HEK293 (cell line): ENCODE measurements around the gene PFAS.

ENCODE experiments used
- FEZF1 ChIP-seq: fragments of 450-650 bp; formaldehyde crosslinking; IDR thresholded peaks from 2 replicates; pipeline ENCODE4 v1.5.1; 2016; ENCODE audit warnings: missing biosample characterization, missing genetic modification characterization
- GFI1B ChIP-seq: fragments of 450-650 bp; formaldehyde crosslinking; IDR thresholded peaks from 2 replicates; pipeline ENCODE4 v1.5.1; 2016; ENCODE audit warnings: missing biosample characterization, missing genetic modification characterization
- MYNN ChIP-seq: fragments of 450-650 bp; formaldehyde crosslinking; IDR thresholded peaks from 2 replicates; pipeline ENCODE4 v1.5.1; 2016; ENCODE audit warnings: missing biosample characterization, missing genetic modification characterization, borderline replicate concordance
- MZF1 ChIP-seq: fragments of 450-650 bp; formaldehyde crosslinking; IDR thresholded peaks from 2 replicates; pipeline ENCODE4 v1.5.1; 2017; ENCODE audit warnings: missing biosample characterization, missing genetic modification characterization, borderline replicate concordance
- RBAK ChIP-seq: fragments of 450-650 bp; formaldehyde crosslinking; IDR thresholded peaks from 2 replicates; pipeline ENCODE4 v1.5.1; 2016; ENCODE audit warnings: missing biosample characterization, missing genetic modification characterization
- SETDB1 ChIP-seq: IDR thresholded peaks from one replicate; pipeline ENCODE4 v1.6.1; 2017; ENCODE audit warnings: mild to moderate bottlenecking, low read length, moderate library complexity, mixed read lengths; ENCODE audit not compliant: insufficient read length
- ZBTB21 ChIP-seq: fragments of 450-650 bp; formaldehyde crosslinking; IDR thresholded peaks from 2 replicates; pipeline ENCODE4 v1.5.1; 2017; ENCODE audit warnings: missing biosample characterization, missing genetic modification characterization
- ZFP37 ChIP-seq: fragments of 450-650 bp; formaldehyde crosslinking; IDR thresholded peaks from 2 replicates; pipeline ENCODE4 v1.5.1; 2016; ENCODE audit warnings: missing biosample characterization, missing genetic modification characterization
- ZNF133 ChIP-seq: fragments of 450-650 bp; formaldehyde crosslinking; IDR thresholded peaks from 2 replicates; pipeline ENCODE4 v1.5.1; 2016; ENCODE audit warnings: missing biosample characterization, missing genetic modification characterization
- ZNF140 ChIP-seq: fragments of 450-650 bp; formaldehyde crosslinking; IDR thresholded peaks from 2 replicates; pipeline ENCODE4 v1.5.1; 2016; ENCODE audit warnings: missing biosample characterization, missing genetic modification characterization
- ZNF155 ChIP-seq: fragments of 450-650 bp; formaldehyde crosslinking; IDR thresholded peaks from 2 replicates; pipeline ENCODE4 v1.5.1; 2016; ENCODE audit warnings: missing biosample characterization, missing genetic modification characterization
- ZNF169 ChIP-seq: fragments of 450-650 bp; formaldehyde crosslinking; IDR thresholded peaks from 2 replicates; pipeline ENCODE4 v1.5.1; 2016; ENCODE audit warnings: missing biosample characterization, missing genetic modification characterization
- ZNF174 ChIP-seq: fragments of 450-650 bp; formaldehyde crosslinking; IDR thresholded peaks from 2 replicates; pipeline ENCODE4 v1.5.0; 2017; ENCODE audit warnings: missing biosample characterization, mild to moderate bottlenecking, missing genetic modification characterization
- ZNF239 ChIP-seq: fragments of 450-650 bp; formaldehyde crosslinking; IDR thresholded peaks from 2 replicates; pipeline ENCODE4 v1.5.1; 2016; ENCODE audit warnings: missing biosample characterization, missing genetic modification characterization
- ZNF274 ChIP-seq, 2 experiments: fragments of 200-500 bp in 1 of 2; fragments of 450-650 bp in 1 of 2; sonication (Bioruptor generic) in 1 of 2; formaldehyde crosslinking in 1 of 2; IDR thresholded peaks; 2 replicates each; pipeline versions ENCODE4 v1.5.1 to v1.6.1; 2014 to 2016; ENCODE audit warnings: borderline replicate concordance in 1 of 2, inconsistent platforms in 1 of 2, low read length in 1 of 2, missing biosample characterization in 1 of 2, missing genetic modification characterization in 1 of 2
- ZNF280D ChIP-seq: fragments of 450-650 bp; formaldehyde crosslinking; IDR thresholded peaks from 2 replicates; pipeline ENCODE4 v1.5.1; 2016; ENCODE audit warnings: missing biosample characterization, missing genetic modification characterization
- ZNF311 ChIP-seq: fragments of 450-650 bp; formaldehyde crosslinking; IDR thresholded peaks from 2 replicates; pipeline ENCODE4 v1.5.1; 2017; ENCODE audit warnings: missing biosample characterization, missing genetic modification characterization, borderline replicate concordance
- ZNF510 ChIP-seq: fragments of 450-650 bp; formaldehyde crosslinking; IDR thresholded peaks from 2 replicates; pipeline ENCODE4 v1.5.1; 2018; ENCODE audit warnings: mild to moderate bottlenecking, missing genetic modification characterization, missing biosample characterization; ENCODE audit not compliant: insufficient replicate concordance
- ZNF518A ChIP-seq: fragments of 450-650 bp; formaldehyde crosslinking; conservative IDR thresholded peaks from 2 replicates; pipeline ENCODE4 v1.5.1; 2016; ENCODE audit warnings: low read depth, missing biosample characterization, missing genetic modification characterization
- ZNF521 ChIP-seq: fragments of 450-650 bp; formaldehyde crosslinking; IDR thresholded peaks from 2 replicates; pipeline ENCODE4 v1.5.1; 2017; ENCODE audit warnings: missing biosample characterization, mild to moderate bottlenecking, missing genetic modification characterization
- ZNF600 ChIP-seq: fragments of 450-650 bp; formaldehyde crosslinking; IDR thresholded peaks from 2 replicates; pipeline ENCODE4 v1.5.1; 2016; ENCODE audit warnings: missing biosample characterization, missing genetic modification characterization
- ZNF639 ChIP-seq: fragments of 450-650 bp; formaldehyde crosslinking; IDR thresholded peaks from 2 replicates; pipeline ENCODE4 v1.5.1; 2016; ENCODE audit warnings: missing biosample characterization, missing genetic modification characterization
- ZNF664 ChIP-seq: fragments of 450-650 bp; formaldehyde crosslinking; IDR thresholded peaks from 2 replicates; pipeline ENCODE4 v1.5.1; 2016; ENCODE audit warnings: missing biosample characterization, missing genetic modification characterization
- ZNF747 ChIP-seq: fragments of 450-650 bp; formaldehyde crosslinking; IDR thresholded peaks from 2 replicates; pipeline ENCODE4 v1.5.1; 2016; ENCODE audit warnings: missing biosample characterization, missing genetic modification characterization
- ZNF837 ChIP-seq: fragments of 450-650 bp; formaldehyde crosslinking; IDR thresholded peaks from 2 replicates; pipeline ENCODE4 v1.5.1; 2016; ENCODE audit warnings: missing biosample characterization, missing genetic modification characterization
- ZSCAN4 ChIP-seq: fragments of 450-650 bp; formaldehyde crosslinking; IDR thresholded peaks from 2 replicates; pipeline ENCODE4 v1.5.1; 2017; ENCODE audit warnings: missing biosample characterization, missing genetic modification characterization
- TF ChIP-seq, protein P1 (sequence below): fragments of 450-650 bp; formaldehyde crosslinking; IDR thresholded peaks from 2 replicates; pipeline ENCODE4 v1.5.1; 2016; ENCODE audit warnings: missing biosample characterization, missing genetic modification characterization, low read depth

The PFAS gene

DNA sequence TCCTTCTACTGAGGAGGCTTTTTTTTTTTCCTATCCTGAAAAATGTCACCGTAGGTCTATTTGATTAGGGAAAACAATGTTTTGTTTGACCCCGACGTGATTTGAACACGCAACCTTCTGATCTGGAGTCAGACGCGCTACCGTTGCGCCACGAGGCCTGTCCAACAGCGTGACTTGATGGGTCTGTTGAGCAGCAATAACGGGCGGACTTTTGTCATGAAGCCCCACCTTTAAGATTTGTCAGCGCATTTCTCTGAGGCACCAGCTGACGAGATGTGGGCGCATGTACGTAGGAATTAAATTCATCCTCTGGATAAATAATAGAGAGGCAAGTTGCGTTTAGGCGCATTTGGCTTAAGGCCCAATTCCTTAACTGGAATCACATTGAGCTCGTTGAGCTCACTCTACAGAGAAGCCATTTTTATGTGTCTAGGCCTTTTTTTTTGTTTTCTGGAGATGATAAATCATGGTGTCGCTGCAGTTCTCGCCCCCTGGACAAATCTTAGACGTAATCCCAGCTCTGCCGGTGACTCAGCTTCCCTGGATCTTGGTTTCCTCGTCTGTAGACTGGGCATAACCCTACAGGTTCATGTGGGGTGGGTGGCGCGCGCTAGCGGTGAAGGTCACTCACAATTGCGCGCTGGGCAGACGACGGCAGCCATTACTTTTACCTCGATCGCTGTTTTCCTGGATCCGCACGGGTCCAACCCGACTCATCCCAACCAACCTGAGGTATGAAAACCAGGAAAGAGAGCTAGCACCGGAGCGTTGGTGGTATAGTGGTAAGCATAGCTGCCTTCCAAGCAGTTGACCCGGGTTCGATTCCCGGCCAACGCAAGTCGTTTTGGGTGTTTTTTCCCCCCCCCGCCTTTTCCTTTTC is 28.1 kb upstream of the PFAS start (continued):
- no peak for TF ChIP-seq ZNF133
- no peak for TF ChIP-seq ZNF837 (tag by site-specific recombination)
- peak; percentile 81 for TF ChIP-seq ZNF639
- no peak for TF ChIP-seq ZNF510
- no peak for TF ChIP-seq ZNF239 (tag by site-specific recombination)
- TF ChIP-seq ZNF664, result no peak
- no peak for TF ChIP-seq ZNF174
- peak; percentile 89 for TF ChIP-seq MYNN (tag by site-specific recombination)
- no peak for TF ChIP-seq RBAK (tag by site-specific recombination)
- TF ChIP-seq ZNF747 (tag by site-specific recombination), result no peak
- TF ChIP-seq SETDB1, result no peak
- TF ChIP-seq FEZF1, result peak; percentile 25; the same call in 1 of the 2 replicates
- TF ChIP-seq ZNF521 (tag by site-specific recombination), result no peak
- TF ChIP-seq ZNF169 (tag by site-specific recombination), result no peak
- TF ChIP-seq ZNF518A (tag by site-specific recombination), result no peak
- no peak for TF ChIP-seq ZNF155
- no peak for TF ChIP-seq ZNF311
- no peak for TF ChIP-seq ZNF274 (IDR thresholded peaks at IDR 0.05; ENCODE audit: low read length)
- TF ChIP-seq ZNF274 (tag by site-specific recombination; IDR thresholded peaks at IDR 0.05; ENCODE audit: borderline replicate concordance), result no peak
- peak; percentile 31; the same call in 1 of the 2 replicates for TF ChIP-seq ZSCAN4 (tag by site-specific recombination)
- no peak for TF ChIP-seq GFI1B (tag by site-specific recombination)
- peak; percentile 56; the same call in 1 of the 2 replicates for TF ChIP-seq ZNF280D (tag by site-specific recombination)
- TF ChIP-seq ZNF600 (tag by site-specific recombination), result no peak; the same call in 1 of the 2 replicates
- TF ChIP-seq ZFP37 (tag by site-specific recombination), result peak; percentile 25; the same call in 1 of the 2 replicates
- TF ChIP-seq, protein P1, sequence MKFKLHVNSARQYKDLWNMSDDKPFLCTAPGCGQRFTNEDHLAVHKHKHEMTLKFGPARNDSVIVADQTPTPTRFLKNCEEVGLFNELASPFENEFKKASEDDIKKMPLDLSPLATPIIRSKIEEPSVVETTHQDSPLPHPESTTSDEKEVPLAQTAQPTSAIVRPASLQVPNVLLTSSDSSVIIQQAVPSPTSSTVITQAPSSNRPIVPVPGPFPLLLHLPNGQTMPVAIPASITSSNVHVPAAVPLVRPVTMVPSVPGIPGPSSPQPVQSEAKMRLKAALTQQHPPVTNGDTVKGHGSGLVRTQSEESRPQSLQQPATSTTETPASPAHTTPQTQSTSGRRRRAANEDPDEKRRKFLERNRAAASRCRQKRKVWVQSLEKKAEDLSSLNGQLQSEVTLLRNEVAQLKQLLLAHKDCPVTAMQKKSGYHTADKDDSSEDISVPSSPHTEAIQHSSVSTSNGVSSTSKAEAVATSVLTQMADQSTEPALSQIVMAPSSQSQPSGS (tag by site-specific recombination), result peak; percentile 50; the same call in 1 of the 2 replicates
- no peak for TF ChIP-seq ZNF140 (tag by site-specific recombination)
- no peak for TF ChIP-seq MZF1 (tag by site-specific recombination)
- peak; percentile 27; the same call in 1 of the 2 replicates for TF ChIP-seq ZBTB21 (tag by site-specific recombination)
